Measurements from ENCODE around the gene KCNQ4. TPM values are rescaled to one million over a fixed set of nuclear protein-coding genes. Genes with fewer than 3 reads are reported as not detected.

The KCNQ4 gene
- total and polyA plus RNA-seq, 12 donors = 1.0 to 3.4 (median 2.1) TPM

GRCh38 chr1:40770296-40771070, 13.1 kb upstream of the KCNQ4 start:
- TF ChIP-seq, protein P1, sequence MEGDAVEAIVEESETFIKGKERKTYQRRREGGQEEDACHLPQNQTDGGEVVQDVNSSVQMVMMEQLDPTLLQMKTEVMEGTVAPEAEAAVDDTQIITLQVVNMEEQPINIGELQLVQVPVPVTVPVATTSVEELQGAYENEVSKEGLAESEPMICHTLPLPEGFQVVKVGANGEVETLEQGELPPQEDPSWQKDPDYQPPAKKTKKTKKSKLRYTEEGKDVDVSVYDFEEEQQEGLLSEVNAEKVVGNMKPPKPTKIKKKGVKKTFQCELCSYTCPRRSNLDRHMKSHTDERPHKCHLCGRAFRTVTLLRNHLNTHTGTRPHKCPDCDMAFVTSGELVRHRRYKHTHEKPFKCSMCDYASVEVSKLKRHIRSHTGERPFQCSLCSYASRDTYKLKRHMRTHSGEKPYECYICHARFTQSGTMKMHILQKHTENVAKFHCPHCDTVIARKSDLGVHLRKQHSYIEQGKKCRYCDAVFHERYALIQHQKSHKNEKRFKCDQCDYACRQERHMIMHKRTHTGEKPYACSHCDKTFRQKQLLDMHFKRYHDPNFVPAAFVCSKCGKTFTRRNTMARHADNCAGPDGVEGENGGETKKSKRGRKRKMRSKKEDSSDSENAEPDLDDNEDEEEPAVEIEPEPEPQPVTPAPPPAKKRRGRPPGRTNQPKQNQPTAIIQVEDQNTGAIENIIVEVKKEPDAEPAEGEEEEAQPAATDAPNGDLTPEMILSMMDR (IDR thresholded peaks at IDR 0.05) = no peak
- ATAC-seq (peak in 4 of 8 donors; percentile 7 to 42 (median 12)), DNase-seq (no peak)
- H3K4me3 ChIP-seq = no peak overlapping the region
- peaks cover 0 to 33% (median 14%) of the 10 kb centered on the region in 9 donors for H3K4me1 ChIP-seq
- no peaks in the 10 kb centered on the region for H3K27me3 ChIP-seq
- intact Hi-C loops (cut with DNase I) = loop anchor here in 6 of 10 donors (5.0 to 10.0 kb wide), 5 partner anchors 77 to 184 kb away; no protein-coding TSS in a partner anchor
- H3K9me3 ChIP-seq = no peaks in the 10 kb centered on the region
- WGBS, 2 donors = 73 to 76% methylated on average over 18 of the region's 18 CpGs
- peaks cover 5 to 85% (median 58%) of the 10 kb centered on the region in 9 donors for H3K36me3 ChIP-seq
- H3K27ac ChIP-seq = peak overlapping the region in 3 of 10 donors; percentile 19 to 47 (median 38)

DNA sequence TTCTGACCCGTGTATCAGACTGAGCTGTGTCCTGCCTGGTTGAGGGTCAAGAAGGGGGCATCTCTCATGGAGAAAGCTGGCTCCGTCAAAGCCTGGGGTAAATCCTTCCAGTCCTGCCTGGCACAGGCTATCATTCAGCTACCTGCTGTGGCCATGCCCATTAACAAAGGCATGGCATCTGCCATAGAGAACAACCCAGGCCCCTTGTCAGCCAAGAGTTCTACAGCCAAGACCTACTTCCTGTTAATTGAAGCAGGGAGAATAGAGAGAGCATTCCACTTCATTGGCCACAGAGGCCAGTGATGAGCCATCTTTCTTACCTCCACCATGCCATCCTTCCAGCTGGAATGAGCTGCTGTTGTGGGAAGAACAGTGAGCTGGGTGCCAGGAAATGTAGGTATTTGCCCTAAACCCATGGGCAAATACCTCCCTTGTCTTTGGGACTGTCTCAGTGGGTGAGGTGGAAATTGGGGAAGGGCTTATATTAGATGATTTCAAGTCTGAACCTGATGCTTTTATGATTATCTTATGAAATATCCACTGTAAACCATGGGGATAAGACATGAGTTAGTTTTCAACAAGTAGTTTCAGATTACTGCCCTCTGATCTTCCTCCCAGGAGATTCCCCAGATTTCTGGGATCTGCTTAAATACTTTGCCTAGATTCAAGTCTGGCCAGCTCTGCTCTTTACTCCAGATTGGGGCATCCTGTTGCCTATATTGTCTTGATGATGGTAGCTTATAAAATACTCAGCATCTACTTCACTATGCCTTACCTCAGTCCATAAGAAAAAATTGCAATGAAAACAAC, 11.2 kb upstream of the KCNQ4 start:
- TF ChIP-seq, protein P1 (IDR thresholded peaks at IDR 0.05) = no peak
- no peak for DNase-seq
- ATAC-seq = no peak
- intact Hi-C loops (cut with DNase I) = loop anchor here in 6 of 10 donors (5.0 to 10.0 kb wide), 5 partner anchors 75 to 182 kb away; no protein-coding TSS in a partner anchor
- Histone ChIP-seq H3K27ac (peak overlapping the region in 1 of 10 donors; percentile 8), H3K9me3 (peaks cover 0 to 13% (median 0%) of the 10 kb centered on the region in 11 donors), H3K27me3 (no peaks in the 10 kb centered on the region), H3K4me1 (peaks cover 0 to 30% (median 14%) of the 10 kb centered on the region in 9 donors), H3K36me3 (peaks cover 2 to 79% (median 39%) of the 10 kb centered on the region in 9 donors), H3K4me3 (no peak overlapping the region)
- WGBS, 2 donors = 70 to 73% methylated on average over 2 of the region's 2 CpGs

DNA sequence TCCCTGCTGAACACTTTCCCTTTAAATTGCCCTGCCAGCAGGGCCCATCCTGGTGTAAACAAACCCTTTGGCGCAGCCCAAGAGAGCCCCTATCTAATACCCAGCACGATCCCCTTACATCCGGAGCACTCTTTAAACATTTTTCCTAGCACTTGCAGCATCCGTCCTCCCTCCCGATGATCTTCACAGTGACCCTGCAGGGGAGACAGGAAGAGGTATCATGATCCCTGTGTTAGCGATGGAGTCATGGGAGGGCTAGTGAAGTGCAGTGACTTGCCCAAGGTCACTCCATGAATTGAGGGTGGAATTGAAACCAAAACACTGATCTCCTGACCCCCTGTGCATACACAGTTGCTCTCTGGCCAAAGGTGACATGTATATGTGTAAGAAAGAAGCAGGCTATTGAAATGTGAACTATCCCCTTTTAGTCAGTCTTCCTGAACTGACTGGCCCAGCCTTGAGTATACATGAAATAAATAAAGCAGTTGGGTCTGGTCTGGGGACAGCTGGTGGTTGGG, 9.8 kb upstream of the KCNQ4 start:
- Histone ChIP-seq H3K27ac (no peak overlapping the region), H3K4me1 (peaks cover 0 to 19% (median 6%) of the 10 kb centered on the region in 9 donors), H3K9me3 (peaks cover 0 to 17% (median 0%) of the 10 kb centered on the region in 11 donors), H3K4me3 (no peak overlapping the region), H3K27me3 (no peaks in the 10 kb centered on the region), H3K36me3 (peaks cover 0 to 65% (median 25%) of the 10 kb centered on the region in 9 donors)
- intact Hi-C loops (cut with DNase I) = loop anchor here in 7 of 10 donors (1.0 to 10.0 kb wide), 7 partner anchors 73 to 181 kb away; no protein-coding TSS in a partner anchor
- no peak for DNase-seq
- TF ChIP-seq, protein P1 (IDR thresholded peaks at IDR 0.05) = no peak
- peak in 1 of 8 donors; percentile 3 for ATAC-seq
- 58 to 65% methylated on average over 6 of the region's 6 CpGs for WGBS, 2 donors
